B cell (primary cell): Measurements from ENCODE around the gene HS6ST3. TPM values are rescaled to one million over a fixed set of nuclear protein-coding genes. Genes with fewer than 3 reads are reported as not detected.

Experiments used
- ATAC-seq: fragments of 200-7000 bp; cut with Tn5 transposase; one replicate; pipeline ENCODE4 v1.10.0; 2021; ENCODE audit warnings: low read depth, mild to moderate bottlenecking, moderate number of reproducible peaks, moderate library complexity
- CTCF ChIA-PET: fragments of 350-600 bp; sonication (Branson Sonifier 250); formaldehyde crosslinking; loops from one replicate; lab custom pipeline; 2021; ENCODE audit warnings: antibody characterized with exemption, inconsistent platforms; lab: Charles Lee
- POLR2A ChIA-PET: fragments of 350-600 bp; sonication (Branson Sonifier 250); formaldehyde crosslinking; loops from one replicate; lab custom pipeline; 2021; ENCODE audit warnings: antibody characterized with exemption; lab: Charles Lee
- DNase-seq: peaks from one replicate; pipeline ENCODE4 v3.0.0; 2013
- H2AFZ ChIP-seq: 2 replicates; pipeline ENCODE4 v1.6.1; 2012; ENCODE audit warnings: mild to moderate bottlenecking, low read depth, low read length; ENCODE audit not compliant: insufficient read depth, poor library complexity, severe bottlenecking
- H3K27ac ChIP-seq, 2 donors: 1 replicate in 1 of 2; 2 replicates in 1 of 2; pipeline ENCODE4 v1.5.1; 2012 to 2013; ENCODE audit warnings: low read length in 2 of 2, mild to moderate bottlenecking in 2 of 2, moderate library complexity in 1 of 2
- H3K27me3 ChIP-seq, 4 experiments: fragments of 200-600 bp in 1 of 4; sonication (generic) in 1 of 4; replicated peaks in 1 of 4; 1 replicate in 2 of 4; 2 replicates in 2 of 4; pipeline versions ENCODE4 v1.6.1 to v1.7.0; 2013 to 2016; ENCODE audit warnings: low read length in 3 of 4, mild to moderate bottlenecking in 2 of 4, mixed read lengths in 1 of 4, moderate library complexity in 1 of 4; ENCODE audit not compliant: insufficient read depth in 4 of 4, control insufficient read depth in 3 of 4; ENCODE audit errors: control extremely low read depth in 1 of 4
- H3K36me3 ChIP-seq, 2 experiments: replicated peaks in 1 of 2; 1 replicate in 1 of 2; 2 replicates in 1 of 2; pipeline versions ENCODE4 v1.6.1 to v1.7.1; 2013; ENCODE audit warnings: low read length in 1 of 2; ENCODE audit not compliant: insufficient read depth in 2 of 2, control insufficient read depth in 1 of 2; ENCODE audit errors: control extremely low read depth in 1 of 2, extremely low read depth in 1 of 2
- H3K4me1 ChIP-seq, 2 donors: fragments of 200-600 bp in 1 of 2; sonication (generic) in 1 of 2; 1 replicate in 1 of 2; 2 replicates in 1 of 2; pipeline versions ENCODE4 v1.5.1 to v1.6.1; 2013 to 2017; ENCODE audit warnings: low read length in 2 of 2; ENCODE audit not compliant: control insufficient read depth in 2 of 2, insufficient read depth in 2 of 2
- H3K4me2 ChIP-seq: replicated peaks from 2 replicates; pipeline ENCODE3; 2012; ENCODE audit warnings: mild to moderate bottlenecking, low read depth, low read length; ENCODE audit not compliant: poor library complexity, severe bottlenecking
- H3K4me3 ChIP-seq, 5 experiments: fragments of 200-600 bp in 1 of 5; sonication (generic) in 1 of 5; 1 replicate in 3 of 5; 2 replicates in 2 of 5; pipeline versions ENCODE4 v1.5.1 to v1.7.0; 2011 to 2016; ENCODE audit warnings: low read length in 4 of 5, mild to moderate bottlenecking in 4 of 5, low read depth in 2 of 5, control low read depth in 1 of 5, moderate library complexity in 1 of 5; ENCODE audit not compliant: insufficient read depth in 1 of 5; ENCODE audit errors: control extremely low read depth in 1 of 5, extremely low read depth in 1 of 5
- H3K79me2 ChIP-seq: fragments of 200-600 bp; sonication (generic); one replicate; pipeline ENCODE4 v1.6.0; 2016; ENCODE audit warnings: low read length; ENCODE audit not compliant: control insufficient read depth, insufficient read depth
- H3K9ac ChIP-seq: fragments of 200-600 bp; sonication (generic); 2 replicates; pipeline ENCODE4 v1.6.1; 2017; ENCODE audit warnings: mild to moderate bottlenecking, low read length, moderate library complexity
- H3K9me3 ChIP-seq, 3 donors: one replicate each; pipeline versions ENCODE4 v1.6.1 to v1.7.1; 2013; ENCODE audit warnings: low read length in 2 of 3; ENCODE audit not compliant: control insufficient read depth in 2 of 3, insufficient read depth in 1 of 3; ENCODE audit errors: control extremely low read depth in 1 of 3
- H4K20me1 ChIP-seq: 2 replicates; pipeline ENCODE4 v1.6.0; 2012; ENCODE audit warnings: mild to moderate bottlenecking, low read length; ENCODE audit not compliant: insufficient read depth, control insufficient read depth, poor library complexity, severe bottlenecking
- H3K27ac Mint-ChIP-seq: one replicate; pipeline ENCODE4 v1.8.0; 2021; ENCODE audit warnings: mixed read lengths
- H3K27me3 Mint-ChIP-seq: one replicate; pipeline ENCODE4 v1.8.0; 2021; ENCODE audit warnings: mixed read lengths
- H3K4me1 Mint-ChIP-seq: one replicate; pipeline ENCODE4 v1.8.0; 2021; ENCODE audit warnings: mixed read lengths
- H3K4me3 Mint-ChIP-seq: one replicate; pipeline ENCODE4 v1.8.0; 2021; ENCODE audit warnings: mixed read lengths
- H3K9me3 Mint-ChIP-seq: one replicate; pipeline ENCODE4 v1.8.0; 2022; ENCODE audit warnings: mixed read lengths; ENCODE audit not compliant: insufficient read depth
- WGBS: methylation state at CpG from one replicate; pipeline ENCODE4 v1.1.5; 2013; ENCODE audit warnings: missing lambda C conversion rate; ENCODE audit not compliant: insufficient coverage; 5-methylcytosine and 5-hydroxymethylcytosine counted together
- intact Hi-C: fragments of 100-400 bp; cut with micrococcal nuclease; formaldehyde crosslinking; loops from one replicate; pipeline ENCODE4 v1.10.0; 2022
- polyA minus RNA-seq: library from RNA; depleted of rRNA, polyadenylated mRNA; stranded (reverse); fragments of >200 nt; gene quantifications from 2 replicates; pipeline ENCODE4 v1.2.3, GENCODE V29; 2012
- polyA plus RNA-seq: library from polyadenylated mRNA; depleted of rRNA; stranded (reverse); fragments of >200 nt; gene quantifications from 2 replicates; pipeline ENCODE4 v1.2.3, GENCODE V29; 2012
- total RNA-seq, 2 donors: library from RNA; stranded (reverse); fragments of 120-200 nt in 1 of 2; gene quantifications; 1 replicate in 1 of 2; 2 replicates in 1 of 2; pipeline versions ENCODE4 v1.2.3 to v1.2.4, GENCODE V29; 2013 to 2022
- TF ChIP-seq, protein P1 (sequence below): fragments of 200-600 bp; IDR thresholded peaks from one replicate; pipeline ENCODE4 v1.8.0; 2022; ENCODE audit warnings: antibody characterized with exemption, mild to moderate bottlenecking

Gene HS6ST3
- total RNA-seq, result not detected in 2 replicates
- not detected for total RNA-seq (2013)
- not detected in 2 replicates for polyA plus RNA-seq
- not detected in 2 replicates for polyA minus RNA-seq

- no peak within 1 kb of the TSS for H3K27ac ChIP-seq
- H3K9ac ChIP-seq, result no peak within 1 kb of the TSS
- TF ChIP-seq, protein P1, sequence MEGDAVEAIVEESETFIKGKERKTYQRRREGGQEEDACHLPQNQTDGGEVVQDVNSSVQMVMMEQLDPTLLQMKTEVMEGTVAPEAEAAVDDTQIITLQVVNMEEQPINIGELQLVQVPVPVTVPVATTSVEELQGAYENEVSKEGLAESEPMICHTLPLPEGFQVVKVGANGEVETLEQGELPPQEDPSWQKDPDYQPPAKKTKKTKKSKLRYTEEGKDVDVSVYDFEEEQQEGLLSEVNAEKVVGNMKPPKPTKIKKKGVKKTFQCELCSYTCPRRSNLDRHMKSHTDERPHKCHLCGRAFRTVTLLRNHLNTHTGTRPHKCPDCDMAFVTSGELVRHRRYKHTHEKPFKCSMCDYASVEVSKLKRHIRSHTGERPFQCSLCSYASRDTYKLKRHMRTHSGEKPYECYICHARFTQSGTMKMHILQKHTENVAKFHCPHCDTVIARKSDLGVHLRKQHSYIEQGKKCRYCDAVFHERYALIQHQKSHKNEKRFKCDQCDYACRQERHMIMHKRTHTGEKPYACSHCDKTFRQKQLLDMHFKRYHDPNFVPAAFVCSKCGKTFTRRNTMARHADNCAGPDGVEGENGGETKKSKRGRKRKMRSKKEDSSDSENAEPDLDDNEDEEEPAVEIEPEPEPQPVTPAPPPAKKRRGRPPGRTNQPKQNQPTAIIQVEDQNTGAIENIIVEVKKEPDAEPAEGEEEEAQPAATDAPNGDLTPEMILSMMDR, result no peak
- peaks cover 0 to 4% (median 3%) of the 10 kb centered on the region in 3 donors for H3K9me3 ChIP-seq
- CTCF ChIA-PET, result no interaction called here
- Mint-ChIP-seq H3K4me3 (peak within 1 kb of the TSS; percentile 46), H3K27ac (no peak within 1 kb of the TSS), H3K9me3 (no peaks in the 10 kb centered on the region), H3K27me3 (peaks cover 62% of the 10 kb centered on the region), H3K4me1 (peaks cover 9% of the 10 kb centered on the region)
- H3K4me3 ChIP-seq, result no peak within 1 kb of the TSS
- peaks cover 0 to 26% (median 15%) of the 10 kb centered on the region in 4 experiments for H3K27me3 ChIP-seq
- intact Hi-C loops, result no loop called here
- WGBS, result 1% methylated on average over 30 of the region's 35 CpGs
- H3K36me3 ChIP-seq, result no peaks in the 10 kb centered on the region
- DNase-seq (no peak), ATAC-seq (no peak)
- peak within 1 kb of the TSS; percentile 22 for H3K4me2 ChIP-seq
- peaks cover 0 to 3% of the 10 kb centered on the region in 2 donors for H3K4me1 ChIP-seq
- POLR2A ChIA-PET, result no interaction called here
- no peak within 1 kb of the TSS for H2AFZ ChIP-seq
- H3K79me2 ChIP-seq, result no peaks in the 10 kb centered on the region
- no peaks in the 10 kb centered on the region for H4K20me1 ChIP-seq
Observed at GRCh38 chr13:96089749-96090239, at the start of gene HS6ST3. Gene HS6ST3, plus strand, starts transcription at chr13:96090107.

GRCh38 chr13:96041326-96042110 lies 48.4 kb upstream of the HS6ST3 start:
- no peak for ATAC-seq
- TF ChIP-seq, protein P1, result no peak
- H3K4me2 ChIP-seq, result no peak overlapping the region
- no peaks in the 10 kb centered on the region for H3K27me3 ChIP-seq
- no peaks in the 10 kb centered on the region for H3K4me1 ChIP-seq
- no peak overlapping the region for H3K4me3 ChIP-seq
- Mint-ChIP-seq H3K4me1 (no peaks in the 10 kb centered on the region), H3K4me3 (no peak overlapping the region), H3K27ac (no peak overlapping the region), H3K9me3 (peaks cover 7% of the 10 kb centered on the region), H3K27me3 (no peaks in the 10 kb centered on the region)
- intact Hi-C loops, result no loop called here
- H2AFZ ChIP-seq, result no peak overlapping the region
- 84% methylated on average over 4 of the region's 4 CpGs for WGBS
- CTCF ChIA-PET, result no interaction called here
- no peaks in the 10 kb centered on the region for H3K36me3 ChIP-seq
- H3K79me2 ChIP-seq, result no peaks in the 10 kb centered on the region
- H4K20me1 ChIP-seq, result no peaks in the 10 kb centered on the region
- no peak overlapping the region for H3K9ac ChIP-seq
- no peak overlapping the region for H3K27ac ChIP-seq
- POLR2A ChIA-PET, result no interaction called here
- no peak for DNase-seq
- H3K9me3 ChIP-seq, result peaks cover 0 to 6% (median 0%) of the 10 kb centered on the region in 3 donors
